HUES6 (cell line): Measurements from ENCODE around the gene CFAP299.

Source experiments
- H3K27ac ChIP-seq: 2 replicates; pipeline ENCODE4 v1.7.0; 2013; ENCODE audit warnings: low read depth, mild to moderate bottlenecking, low read length, inconsistent platforms
- H3K27me3 ChIP-seq: 2 replicates; pipeline ENCODE4 v1.6.1; 2013; ENCODE audit warnings: low read length; ENCODE audit not compliant: control insufficient read depth, insufficient read depth
- H3K36me3 ChIP-seq: 2 replicates; pipeline ENCODE4 v1.6.1; 2013; ENCODE audit warnings: low read length; ENCODE audit not compliant: control insufficient read depth, insufficient read depth
- H3K4me1 ChIP-seq: 2 replicates; pipeline ENCODE4 v1.6.1; 2013; ENCODE audit warnings: low read length; ENCODE audit not compliant: control insufficient read depth, insufficient read depth
- H3K4me3 ChIP-seq: 2 replicates; pipeline ENCODE4 v1.5.1; 2013; ENCODE audit warnings: low read depth, low read length
- H3K9ac ChIP-seq: one replicate; pipeline ENCODE4 v1.6.1; 2013; ENCODE audit warnings: mild to moderate bottlenecking, low read length
- H3K9me3 ChIP-seq: 2 replicates; pipeline ENCODE4 v1.6.1; 2013; ENCODE audit warnings: low read depth, low read length; ENCODE audit not compliant: control insufficient read depth, insufficient read depth

The CFAP299 gene

DNA sequence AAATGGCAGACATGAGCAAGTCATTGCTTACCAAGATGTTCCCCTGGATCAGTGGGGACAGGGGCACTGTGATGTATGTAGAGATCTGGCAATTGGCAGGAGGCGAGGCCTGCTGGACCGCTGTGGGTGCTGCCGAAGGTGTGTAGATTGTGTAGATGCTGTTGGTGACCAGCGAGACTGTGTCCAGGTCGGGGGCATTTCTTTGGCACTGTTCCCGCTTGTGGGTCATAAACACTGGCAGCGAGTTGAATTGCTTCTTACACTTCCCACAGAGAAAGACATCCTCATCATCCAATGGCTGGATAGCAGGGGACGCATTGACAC, 52.7 kb downstream of the CFAP299 start:
- H3K27me3 ChIP-seq, result no peaks in the 10 kb centered on the region
- no peak overlapping the region for H3K4me3 ChIP-seq
- H3K9ac ChIP-seq, result no peak overlapping the region
- H3K9me3 ChIP-seq, result no peaks in the 10 kb centered on the region
- H3K36me3 ChIP-seq, result no peaks in the 10 kb centered on the region
- H3K27ac ChIP-seq, result no peak overlapping the region
- H3K4me1 ChIP-seq, result no peaks in the 10 kb centered on the region

DNA sequence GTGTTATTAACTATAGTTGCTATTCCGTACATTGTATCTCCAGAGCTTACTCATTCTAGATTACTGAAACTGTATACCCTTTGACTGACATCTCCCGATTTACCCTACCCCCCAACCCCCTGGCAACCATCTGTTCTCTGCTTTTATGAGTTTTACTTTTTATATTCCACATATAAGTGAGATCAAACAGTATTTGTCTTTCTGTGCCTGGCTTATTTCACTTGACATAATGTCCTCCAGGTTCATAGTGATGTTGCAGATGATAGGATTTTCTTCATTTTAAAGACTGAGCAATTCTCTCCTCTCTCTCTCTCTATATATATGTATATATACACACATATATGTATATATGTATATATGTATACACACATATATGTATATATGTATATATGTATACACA, 54.6 kb downstream of the CFAP299 start:
- no peaks in the 10 kb centered on the region for H3K9me3 ChIP-seq
- no peaks in the 10 kb centered on the region for H3K27me3 ChIP-seq
- no peak overlapping the region for H3K9ac ChIP-seq
- H3K4me3 ChIP-seq, result no peak overlapping the region
- H3K27ac ChIP-seq, result no peak overlapping the region
- no peaks in the 10 kb centered on the region for H3K4me1 ChIP-seq
- H3K36me3 ChIP-seq, result no peaks in the 10 kb centered on the region

DNA sequence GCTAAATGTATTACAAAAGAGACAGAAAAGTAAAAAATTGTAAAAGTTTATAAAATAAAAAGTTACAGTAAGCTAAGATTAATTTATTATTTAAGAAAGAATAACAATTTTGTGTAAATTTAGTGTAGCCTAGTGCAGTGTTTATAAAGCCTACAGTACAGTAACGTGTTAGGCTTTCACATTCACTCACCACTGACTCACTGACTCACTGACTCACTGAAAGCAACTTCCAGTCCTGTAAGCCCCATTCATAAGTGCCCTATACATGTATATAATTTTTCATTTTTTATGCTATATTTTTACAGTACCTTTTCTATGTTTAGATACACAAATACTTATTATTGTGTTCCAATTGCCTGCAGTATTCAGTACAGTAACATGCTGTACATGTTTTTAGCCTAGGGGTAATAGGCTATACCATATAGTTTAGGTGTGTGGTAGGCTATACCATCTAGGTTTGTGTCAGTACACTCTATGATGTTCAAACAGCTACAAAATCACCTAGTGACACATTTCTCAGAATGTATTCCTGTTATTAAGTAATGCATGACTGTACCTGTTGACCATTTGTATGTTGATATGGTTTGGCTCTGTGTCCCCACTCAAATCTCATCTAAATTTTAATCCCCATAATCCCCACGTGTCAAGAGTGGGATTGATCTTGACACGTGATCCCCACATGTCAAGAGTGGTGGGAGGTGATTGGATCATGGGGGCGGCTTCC, 57.9 kb downstream of the CFAP299 start:
- Histone ChIP-seq H3K4me3 (no peak overlapping the region), H3K9me3 (no peaks in the 10 kb centered on the region), H3K36me3 (no peaks in the 10 kb centered on the region), H3K4me1 (no peaks in the 10 kb centered on the region), H3K27ac (no peak overlapping the region), H3K9ac (no peak overlapping the region), H3K27me3 (no peaks in the 10 kb centered on the region)

DNA sequence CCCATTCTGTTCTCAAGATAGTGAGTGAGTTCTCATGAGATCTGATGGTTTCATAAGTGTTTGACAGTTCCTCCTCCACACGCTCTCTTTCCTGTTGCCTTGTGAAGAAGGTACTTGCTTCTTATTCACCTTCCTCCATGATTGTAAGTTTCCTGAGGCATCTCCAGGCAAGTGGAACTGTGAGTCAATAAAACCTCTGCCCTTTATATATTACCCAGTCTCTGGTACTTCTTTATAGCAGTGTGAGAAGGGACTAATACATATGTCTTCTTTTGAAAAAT, 58.4 kb downstream of the CFAP299 start:
- H3K9me3 ChIP-seq, result no peaks in the 10 kb centered on the region
- no peak overlapping the region for H3K9ac ChIP-seq
- no peaks in the 10 kb centered on the region for H3K4me1 ChIP-seq
- H3K36me3 ChIP-seq, result no peaks in the 10 kb centered on the region
- no peak overlapping the region for H3K4me3 ChIP-seq
- no peaks in the 10 kb centered on the region for H3K27me3 ChIP-seq
- H3K27ac ChIP-seq, result no peak overlapping the region

DNA sequence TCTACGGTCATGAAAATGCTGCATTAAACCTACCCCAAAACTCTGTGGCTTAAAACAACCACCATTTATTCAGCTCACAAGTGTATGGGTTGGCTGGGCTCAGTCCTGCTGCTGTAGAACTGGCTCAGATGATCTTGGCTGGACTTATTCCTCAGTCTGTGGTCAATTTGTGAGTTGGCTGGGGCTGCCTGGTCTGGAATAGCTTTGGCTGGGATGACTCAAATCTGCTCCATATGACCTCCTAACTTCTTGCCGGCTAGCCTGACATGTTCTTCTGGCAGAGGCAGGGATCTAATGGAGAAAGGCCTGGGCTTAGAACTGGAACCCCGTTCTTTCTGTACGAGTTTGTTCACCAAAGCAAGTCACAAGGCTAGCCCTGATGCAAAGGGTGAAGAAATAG, 71.7 kb downstream of the CFAP299 start:
- no peak overlapping the region for H3K4me3 ChIP-seq
- H3K27ac ChIP-seq, result no peak overlapping the region
- H3K4me1 ChIP-seq, result no peaks in the 10 kb centered on the region
- no peaks in the 10 kb centered on the region for H3K36me3 ChIP-seq
- no peaks in the 10 kb centered on the region for H3K9me3 ChIP-seq
- H3K9ac ChIP-seq, result no peak overlapping the region
- H3K27me3 ChIP-seq, result no peaks in the 10 kb centered on the region

DNA sequence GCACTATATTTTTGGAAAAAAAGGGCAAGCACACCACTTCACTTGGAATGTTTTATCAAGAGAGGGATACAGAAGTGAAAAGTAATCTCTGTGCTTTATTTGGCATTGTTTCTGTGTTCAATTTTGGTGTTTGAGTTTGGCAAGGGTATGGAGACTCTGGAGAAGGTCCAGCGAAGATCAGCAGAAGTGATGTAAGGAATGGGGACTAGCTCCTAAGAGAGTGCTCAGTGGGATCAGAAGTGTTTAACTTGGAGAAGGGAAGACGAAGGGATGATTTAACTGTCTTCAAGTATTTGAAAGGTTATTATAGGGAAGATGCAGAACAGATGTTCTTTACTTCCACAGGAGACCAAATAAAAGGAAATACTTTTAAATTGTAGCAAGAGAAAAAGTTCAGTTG, 74.3 kb downstream of the CFAP299 start:
- Histone ChIP-seq H3K4me1 (no peaks in the 10 kb centered on the region), H3K36me3 (no peaks in the 10 kb centered on the region), H3K9me3 (no peaks in the 10 kb centered on the region)

DNA sequence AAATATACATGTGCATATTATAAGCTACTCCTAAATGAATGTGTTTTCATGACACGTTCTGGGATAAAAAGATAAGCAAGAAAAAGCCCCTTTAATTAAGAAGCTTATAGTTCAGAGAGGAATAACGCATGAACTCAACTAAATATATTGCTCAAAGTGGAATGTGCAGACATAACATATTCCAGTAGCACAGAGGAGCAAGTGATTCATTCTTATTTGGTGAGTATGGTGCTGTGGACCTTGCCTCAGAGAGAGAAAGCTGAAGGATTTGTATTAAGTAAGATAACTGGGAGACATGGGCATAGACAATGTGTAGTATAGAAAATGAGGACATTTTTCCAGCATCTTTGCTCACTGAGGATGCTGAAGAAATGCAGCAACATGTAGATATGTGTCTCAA, 76.8 kb downstream of the CFAP299 start:
- no peaks in the 10 kb centered on the region for H3K27me3 ChIP-seq
- H3K9ac ChIP-seq, result no peak overlapping the region
- no peak overlapping the region for H3K27ac ChIP-seq
- H3K4me1 ChIP-seq, result no peaks in the 10 kb centered on the region; the same call in 1 of the 2 replicates
- no peaks in the 10 kb centered on the region for H3K36me3 ChIP-seq
- H3K4me3 ChIP-seq, result no peak overlapping the region
- no peaks in the 10 kb centered on the region for H3K9me3 ChIP-seq

More for the DNA sequence above, 74.3 kb downstream of the CFAP299 start:
- no peak overlapping the region for H3K27ac ChIP-seq
- no peak overlapping the region for H3K4me3 ChIP-seq
- no peaks in the 10 kb centered on the region for H3K27me3 ChIP-seq
- no peak overlapping the region for H3K9ac ChIP-seq

DNA sequence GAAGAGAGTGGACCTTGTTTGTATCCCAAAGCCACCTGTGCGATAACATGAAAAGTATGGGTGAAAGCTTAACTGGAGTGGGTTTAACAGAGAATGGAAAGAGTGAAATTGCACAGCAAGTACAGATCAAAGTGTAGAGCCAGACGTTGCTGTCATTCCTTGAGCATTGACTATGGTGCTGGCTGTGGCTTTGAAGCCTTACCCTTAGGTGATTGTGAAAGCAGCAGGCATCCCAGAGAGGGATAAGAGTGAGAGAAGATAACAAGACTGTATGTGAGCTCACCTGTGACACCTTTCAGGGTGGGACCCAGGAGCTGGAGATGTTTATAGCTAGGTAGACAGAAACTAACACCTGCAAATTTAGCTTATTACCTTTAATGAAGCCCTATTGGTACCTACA, 77.6 kb downstream of the CFAP299 start:
- Histone ChIP-seq H3K9ac (no peak overlapping the region), H3K9me3 (no peaks in the 10 kb centered on the region), H3K4me1 (no peaks in the 10 kb centered on the region; the same call in 1 of the 2 replicates), H3K4me3 (no peak overlapping the region), H3K27me3 (no peaks in the 10 kb centered on the region), H3K27ac (no peak overlapping the region), H3K36me3 (no peaks in the 10 kb centered on the region)

DNA sequence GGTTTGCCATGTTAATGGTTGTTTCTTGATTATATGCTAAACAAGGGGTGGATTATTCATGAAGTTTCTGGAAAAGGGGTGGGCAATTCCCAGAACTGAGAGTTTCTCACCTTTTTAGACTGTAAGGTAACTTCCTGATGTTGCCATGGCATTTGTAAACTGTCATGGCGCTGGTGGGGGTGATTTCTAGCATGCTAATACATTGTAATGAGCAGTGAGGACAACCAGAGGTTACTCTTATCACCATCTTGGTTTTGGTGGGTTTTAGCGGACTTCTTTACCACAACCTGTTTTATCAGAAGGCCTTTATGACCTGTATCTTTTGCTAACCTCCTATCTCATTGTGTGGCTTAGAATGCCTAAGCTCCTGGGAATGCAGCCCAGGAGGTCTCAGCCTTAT, 81.5 kb downstream of the CFAP299 start:
- no peak overlapping the region for H3K4me3 ChIP-seq
- peaks cover 5% of the 10 kb centered on the region for H3K4me1 ChIP-seq
- no peak overlapping the region for H3K9ac ChIP-seq
- H3K36me3 ChIP-seq, result no peaks in the 10 kb centered on the region
- H3K9me3 ChIP-seq, result no peaks in the 10 kb centered on the region
- no peaks in the 10 kb centered on the region for H3K27me3 ChIP-seq
- no peak overlapping the region for H3K27ac ChIP-seq

DNA sequence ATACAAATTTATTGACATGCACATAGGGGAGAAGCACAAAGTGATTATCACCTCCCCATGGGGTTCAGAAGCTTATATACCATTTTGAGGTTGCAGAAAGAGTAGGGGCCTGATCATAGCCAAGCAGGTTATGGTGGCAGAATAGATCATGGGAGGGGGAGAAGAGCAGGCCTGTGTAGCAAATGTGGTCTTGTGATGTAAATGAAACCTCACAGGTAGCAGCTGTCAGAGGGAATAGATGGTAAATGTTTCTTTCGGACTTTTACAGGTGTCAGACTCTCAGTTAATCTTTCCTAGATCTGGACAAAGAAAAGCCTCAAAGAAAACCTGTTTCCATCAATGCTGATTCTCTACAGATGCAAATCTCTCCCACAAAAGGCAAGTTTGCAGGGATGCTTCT, 84.4 kb downstream of the CFAP299 start:
- H3K27me3 ChIP-seq, result no peaks in the 10 kb centered on the region
- H3K27ac ChIP-seq, result no peak overlapping the region
- peaks cover 5% of the 10 kb centered on the region for H3K4me1 ChIP-seq
- no peaks in the 10 kb centered on the region for H3K9me3 ChIP-seq
- H3K4me3 ChIP-seq, result no peak overlapping the region
- H3K36me3 ChIP-seq, result no peaks in the 10 kb centered on the region
- no peak overlapping the region for H3K9ac ChIP-seq

DNA sequence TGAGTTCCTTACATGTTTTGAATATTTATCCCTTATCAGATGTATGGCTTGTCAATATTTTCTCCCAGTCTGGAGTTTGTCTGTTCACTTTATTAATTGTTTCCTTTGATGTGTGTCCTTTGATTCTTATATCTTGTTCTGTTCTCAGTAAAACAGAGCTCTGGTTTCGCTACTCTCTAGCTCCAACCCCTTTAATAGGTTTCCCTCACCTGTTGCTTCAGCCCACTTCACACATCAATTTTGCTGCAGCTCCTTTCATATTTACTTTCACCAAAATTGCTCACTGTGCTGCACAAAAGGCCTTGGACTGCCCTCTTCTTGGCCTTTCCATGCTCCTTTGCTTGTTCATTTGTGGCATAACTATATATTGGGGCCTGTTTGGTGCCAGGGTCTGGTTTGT, 85.1 kb downstream of the CFAP299 start:
- Histone ChIP-seq H3K27ac (no peak overlapping the region), H3K9me3 (no peaks in the 10 kb centered on the region), H3K4me3 (no peak overlapping the region), H3K4me1 (peaks cover 5% of the 10 kb centered on the region), H3K9ac (no peak overlapping the region), H3K36me3 (no peaks in the 10 kb centered on the region), H3K27me3 (no peaks in the 10 kb centered on the region)
